ENCODE measurements around the gene OPHN1.

OPHN1 gene

GRCh38 chrX:68061206-68061535, 372.1 kb downstream of the OPHN1 start:
- H3K4me3 ChIP-seq (ENCODE audit: low read depth, low read length), result no peak overlapping the region
- TF ChIP-seq CTCF (IDR thresholded peaks at IDR 0.05; ENCODE audit: low read depth, low read length), result no peak

- no peak for TF ChIP-seq CTCF (IDR thresholded peaks at IDR 0.05; ENCODE audit: low read depth, low read length)
- no peak overlapping the region for H3K4me3 ChIP-seq (ENCODE audit: low read depth, low read length)
Observed at GRCh38 chrX:68060506-68061205, 372.6 kb downstream of the OPHN1 start.

- no peak overlapping the region for H3K4me3 ChIP-seq (ENCODE audit: low read depth, low read length)
- no peak for TF ChIP-seq CTCF (IDR thresholded peaks at IDR 0.05; ENCODE audit: low read depth, low read length)
Observed at GRCh38 chrX:68059469-68059868, 373.8 kb downstream of the OPHN1 start.

- TF ChIP-seq CTCF (IDR thresholded peaks at IDR 0.05; ENCODE audit: low read depth, low read length), result no peak
- no peak overlapping the region for H3K4me3 ChIP-seq (ENCODE audit: low read depth, low read length)
Observed at GRCh38 chrX:68049466-68049865, 383.8 kb downstream of the OPHN1 start.

- no peak for TF ChIP-seq CTCF (IDR thresholded peaks at IDR 0.05; ENCODE audit: low read depth, low read length)
- H3K4me3 ChIP-seq (ENCODE audit: low read depth, low read length), result no peak overlapping the region
Observed at GRCh38 chrX:68048774-68049173, 384.5 kb downstream of the OPHN1 start.

- no peak overlapping the region for H3K4me3 ChIP-seq (ENCODE audit: low read depth, low read length)
Observed at GRCh38 chrX:68045008-68045577, 388.2 kb downstream of the OPHN1 start.

More at GRCh38 chrX:68045008-68045577, 388.2 kb downstream of the OPHN1 start:
- TF ChIP-seq CTCF (IDR thresholded peaks at IDR 0.05; ENCODE audit: low read depth, low read length), result no peak

All from WI38 (cell line).